ENCODE data around the gene HSPA12B.

Gene HSPA12B, protein sequence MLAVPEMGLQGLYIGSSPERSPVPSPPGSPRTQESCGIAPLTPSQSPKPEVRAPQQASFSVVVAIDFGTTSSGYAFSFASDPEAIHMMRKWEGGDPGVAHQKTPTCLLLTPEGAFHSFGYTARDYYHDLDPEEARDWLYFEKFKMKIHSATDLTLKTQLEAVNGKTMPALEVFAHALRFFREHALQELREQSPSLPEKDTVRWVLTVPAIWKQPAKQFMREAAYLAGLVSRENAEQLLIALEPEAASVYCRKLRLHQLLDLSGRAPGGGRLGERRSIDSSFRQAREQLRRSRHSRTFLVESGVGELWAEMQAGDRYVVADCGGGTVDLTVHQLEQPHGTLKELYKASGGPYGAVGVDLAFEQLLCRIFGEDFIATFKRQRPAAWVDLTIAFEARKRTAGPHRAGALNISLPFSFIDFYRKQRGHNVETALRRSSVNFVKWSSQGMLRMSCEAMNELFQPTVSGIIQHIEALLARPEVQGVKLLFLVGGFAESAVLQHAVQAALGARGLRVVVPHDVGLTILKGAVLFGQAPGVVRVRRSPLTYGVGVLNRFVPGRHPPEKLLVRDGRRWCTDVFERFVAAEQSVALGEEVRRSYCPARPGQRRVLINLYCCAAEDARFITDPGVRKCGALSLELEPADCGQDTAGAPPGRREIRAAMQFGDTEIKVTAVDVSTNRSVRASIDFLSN

DNA sequence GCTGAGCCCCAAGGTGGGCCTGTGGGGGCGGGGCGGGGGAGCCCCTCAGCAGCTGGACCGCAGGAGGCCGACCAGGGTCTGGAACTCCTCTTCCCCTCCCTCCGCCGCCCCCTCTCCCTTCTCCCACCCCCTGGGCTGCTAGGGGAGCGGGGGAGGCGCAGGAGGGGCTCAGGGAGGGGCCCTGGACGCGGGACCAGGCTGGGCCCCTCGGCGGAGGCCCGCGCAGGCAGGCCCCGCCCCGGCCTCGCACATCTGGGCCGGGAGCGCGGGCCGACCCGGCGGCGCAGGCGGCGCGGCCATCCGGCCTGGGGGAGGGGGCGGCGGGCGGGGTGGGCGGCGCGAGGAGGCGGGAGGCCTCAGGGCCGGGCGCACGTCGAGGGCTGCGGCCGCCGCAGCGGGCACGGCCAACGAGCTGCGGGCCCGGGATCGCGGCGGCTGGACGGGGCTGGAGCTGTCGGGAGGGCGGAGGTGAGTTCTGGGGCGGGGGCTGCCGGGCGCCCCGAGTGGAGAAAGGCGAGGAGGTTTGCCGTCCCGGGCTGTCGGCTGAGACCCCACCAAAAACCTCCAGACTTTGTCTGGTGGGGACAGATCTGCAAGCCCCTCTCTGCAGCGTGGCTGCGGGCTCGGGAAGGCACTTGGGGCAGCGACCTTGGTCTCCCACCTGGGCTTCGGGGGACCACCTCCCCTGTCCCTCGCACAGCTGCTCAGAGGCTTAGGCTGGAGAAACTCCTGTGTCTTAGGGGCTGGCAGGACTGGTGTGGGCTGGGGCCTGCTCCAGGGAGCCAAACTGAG, at the start of gene HSPA12B:
HSPA12B (plus strand) TSS at position 359 of the 792 bp plus-strand sequence. CDS start 5,990 bp downstream, outside the sequence.
- DNase-seq = peak; percentile 50

DNA sequence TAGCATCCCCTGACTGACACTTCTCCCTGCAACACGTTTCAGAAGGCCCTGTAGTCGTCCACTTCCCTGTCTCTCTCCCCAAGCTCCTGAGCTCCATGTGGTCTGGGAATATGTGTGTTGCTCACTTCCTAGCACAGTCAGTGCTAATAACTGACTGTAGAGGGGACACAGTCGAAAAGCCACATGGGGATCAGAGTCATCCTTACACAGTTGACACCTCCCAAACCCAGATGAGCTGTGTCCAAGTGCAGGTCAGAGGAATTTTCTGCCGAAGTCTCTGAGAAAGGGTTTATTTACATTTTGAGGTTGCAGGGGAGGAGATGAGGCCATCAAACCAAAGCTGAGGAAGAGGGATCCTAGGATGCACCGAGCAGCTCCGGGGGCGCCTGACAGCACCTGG, 47.1 kb upstream of the HSPA12B start:
- DNase-seq = no peak

GRCh38 chr20:3686421-3686820, 46.1 kb upstream of the HSPA12B start:
- DNase-seq = no peak

- DNase-seq = no peak
These were observed 45.6 kb upstream of the HSPA12B start for GRCh38 chr20:3686867-3687321.

GRCh38 chr20:3687655-3688054, 44.8 kb upstream of the HSPA12B start:
- DNase-seq = no peak

DNA sequence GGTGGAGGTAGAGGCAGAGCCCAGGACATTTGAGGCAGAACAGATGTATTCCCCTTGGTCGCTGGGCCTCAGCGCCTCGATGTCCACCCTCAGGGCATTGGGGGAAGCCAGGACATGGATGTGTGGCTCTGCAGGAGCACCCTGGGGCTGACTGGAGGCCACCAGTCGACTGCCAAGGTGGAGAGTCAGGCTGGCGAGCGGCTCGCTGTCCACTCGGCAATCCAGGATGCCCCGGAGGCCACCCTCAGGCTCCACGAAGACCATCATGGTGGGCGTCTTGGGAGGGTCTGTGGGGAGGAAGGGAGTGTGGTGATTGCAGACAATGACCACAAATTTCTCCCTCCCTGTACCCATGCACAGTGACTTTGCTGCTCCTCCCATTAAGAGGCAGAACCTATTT, 42.5 kb upstream of the HSPA12B start:
- DNase-seq = no peak

GRCh38 chr20:3690413-3690812, 42.1 kb upstream of the HSPA12B start:
- no peak for DNase-seq

DNA sequence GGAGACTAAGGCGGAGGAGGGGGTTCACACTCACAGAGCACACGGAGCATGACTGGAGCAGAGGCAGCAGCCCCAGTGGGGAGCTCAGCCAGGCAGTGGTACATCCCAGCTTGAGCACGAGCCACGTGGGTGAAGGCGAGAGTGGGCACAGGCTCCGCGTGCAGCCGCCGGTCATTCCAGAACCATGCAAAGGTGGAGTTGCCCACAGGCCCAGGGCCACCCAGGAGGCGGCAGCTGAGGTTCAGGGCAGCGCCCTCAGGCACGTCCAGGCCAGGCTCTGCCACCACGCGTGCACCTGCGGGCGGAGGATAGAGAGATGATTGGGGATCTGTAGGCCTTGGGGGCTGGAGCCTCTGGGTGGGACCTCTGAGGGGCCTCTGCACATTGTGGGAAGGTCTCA, 41.2 kb upstream of the HSPA12B start:
- no peak for DNase-seq

DNA sequence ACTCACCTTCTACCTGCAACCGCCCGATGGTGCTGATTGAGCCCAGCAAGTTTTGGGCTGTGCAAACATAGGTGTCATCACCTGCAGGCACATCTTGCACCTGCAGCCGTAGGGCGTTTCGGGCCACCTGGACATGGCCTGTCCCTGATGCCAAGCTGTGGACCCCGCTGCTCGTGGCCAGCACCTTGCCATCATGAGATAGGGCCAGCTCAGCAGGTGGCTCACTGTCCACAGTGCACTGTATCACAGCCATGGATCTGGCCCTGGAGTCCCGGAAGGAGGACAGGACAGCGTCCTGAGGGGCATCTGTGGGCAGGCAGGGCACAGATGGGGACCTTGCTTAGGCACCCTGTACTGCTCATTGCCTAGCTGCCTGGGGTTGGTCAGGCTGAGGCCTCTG, 40.6 kb upstream of the HSPA12B start:
- no peak for DNase-seq

DNA sequence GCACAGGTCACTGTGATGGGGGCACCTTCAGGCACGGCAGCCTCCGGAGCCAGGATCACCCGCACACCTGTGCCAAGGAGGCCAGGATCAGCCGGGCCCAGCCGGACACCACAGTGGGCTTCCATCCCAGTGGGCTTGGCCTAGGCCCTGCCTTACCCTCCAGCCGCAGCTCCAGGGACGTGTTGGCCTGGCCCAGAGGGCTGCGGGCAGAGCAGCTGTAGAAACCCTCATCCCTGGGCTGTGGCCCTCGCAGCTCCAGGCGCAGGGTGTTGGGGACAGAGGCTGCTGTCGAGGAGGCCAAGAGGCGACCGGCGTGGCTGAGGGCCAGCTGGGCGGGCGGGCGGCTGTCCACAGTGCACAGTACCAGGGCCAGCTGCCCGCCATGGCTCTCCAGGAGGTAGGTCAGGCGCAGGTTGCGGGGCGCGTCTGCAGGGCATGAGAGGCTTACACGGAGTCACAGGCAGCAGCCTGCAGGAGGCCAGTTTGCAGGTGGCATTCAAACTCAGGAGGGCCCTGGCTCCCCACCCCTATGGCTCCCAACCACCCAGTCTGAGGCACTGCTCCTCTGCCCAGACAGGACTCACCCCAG, 39.7 kb upstream of the HSPA12B start:
- DNase-seq = no peak

- no peak for DNase-seq
These were observed 39.1 kb upstream of the HSPA12B start for GRCh38 chr20:3693376-3693775.

GRCh38 chr20:3694864-3695263, 37.6 kb upstream of the HSPA12B start:
- peak; percentile 45 for DNase-seq

- no peak for DNase-seq
These were observed 36.3 kb upstream of the HSPA12B start for GRCh38 chr20:3696200-3696599.

- no peak for DNase-seq
These were observed 35.5 kb upstream of the HSPA12B start for GRCh38 chr20:3696745-3697587.

GRCh38 chr20:3697588-3698305, 34.7 kb upstream of the HSPA12B start:
- DNase-seq = no peak

DNA sequence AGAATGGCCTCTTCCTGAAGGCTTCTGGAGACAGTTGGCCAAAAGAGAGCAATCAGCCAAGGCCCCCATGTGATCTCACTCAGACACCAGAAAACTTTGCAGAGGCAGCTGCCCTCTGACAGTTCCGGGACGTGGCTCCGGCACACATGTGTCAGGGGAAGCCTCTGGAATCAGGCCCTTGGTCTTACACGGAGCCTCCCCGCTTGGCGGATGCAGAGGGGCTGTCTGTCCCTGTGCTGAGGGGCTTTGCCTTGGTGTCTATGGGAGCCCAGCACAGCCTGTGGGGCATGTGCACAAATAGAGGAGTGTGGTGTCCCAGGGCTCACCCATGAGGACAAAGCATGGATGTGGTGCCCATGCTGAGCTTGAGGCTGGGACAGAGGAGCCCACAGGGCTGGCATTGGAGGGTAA, 33.9 kb upstream of the HSPA12B start:
- DNase-seq = peak; percentile 49

DNA sequence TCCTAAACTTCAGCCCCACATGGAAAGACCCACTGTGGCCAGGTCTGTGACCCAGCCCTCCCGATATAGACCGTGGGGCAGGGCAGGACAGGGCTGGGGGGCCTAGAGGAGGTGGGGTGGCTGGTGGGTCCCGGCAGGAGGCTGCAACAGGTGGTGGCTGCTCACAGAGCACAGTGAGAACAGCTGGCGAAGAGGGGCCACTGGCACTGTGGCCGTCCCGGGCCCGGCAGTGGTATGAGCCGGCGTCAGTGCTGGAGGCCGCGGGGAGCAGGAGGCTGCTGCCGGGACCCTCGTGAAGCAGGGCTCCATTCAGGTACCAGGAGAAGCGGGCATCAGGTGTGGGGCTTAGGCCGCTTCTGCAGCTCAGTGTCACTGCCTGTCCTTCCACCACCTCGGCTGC, 33.4 kb upstream of the HSPA12B start:
- no peak for DNase-seq

DNA sequence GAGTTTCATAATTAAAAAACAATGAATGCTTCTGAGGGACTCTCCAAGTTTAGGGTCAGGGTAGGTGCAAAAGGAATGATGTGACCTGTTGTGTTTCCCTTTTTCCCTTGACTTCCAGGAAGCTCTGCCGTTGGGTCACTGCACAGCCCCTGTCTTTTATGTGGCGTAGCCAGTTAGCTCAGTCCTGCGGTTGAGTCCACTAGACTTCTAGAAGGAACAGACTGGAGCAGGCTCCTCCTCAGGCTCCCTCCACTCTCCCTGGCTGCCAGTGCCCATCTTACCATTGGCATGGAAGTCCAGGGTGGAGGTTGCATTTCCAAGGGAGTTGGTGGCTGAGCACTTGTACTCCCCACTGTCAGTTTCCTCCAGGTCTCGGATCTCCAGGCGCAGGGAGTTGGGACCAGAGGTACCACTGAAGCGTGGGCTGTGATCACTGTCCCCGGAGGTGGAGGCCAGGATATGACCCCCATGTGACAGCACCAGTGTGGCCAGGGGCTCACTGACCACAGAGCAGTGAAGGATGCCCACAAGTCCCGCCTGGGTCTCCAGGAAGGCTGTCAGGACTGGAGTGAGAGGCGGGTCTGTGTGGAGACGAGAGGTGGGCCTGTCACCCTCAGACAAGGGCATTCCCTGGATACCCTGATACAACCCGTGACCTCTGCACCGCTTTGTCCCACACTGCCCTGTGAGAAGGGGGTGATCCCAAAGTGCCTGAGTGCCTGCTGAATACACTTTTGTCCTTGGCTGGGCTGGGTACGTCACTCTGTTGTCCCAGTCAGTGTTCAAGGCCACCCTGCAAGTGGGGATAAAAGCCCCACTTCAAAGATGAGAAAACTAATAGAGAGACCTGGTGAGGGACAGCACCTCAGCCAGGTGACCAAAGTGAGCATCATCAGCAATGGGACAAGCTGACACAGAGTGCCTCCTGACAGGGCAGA, 31.2 kb upstream of the HSPA12B start:
- no peak for DNase-seq

GRCh38 chr20:3702611-3703391, 29.7 kb upstream of the HSPA12B start:
- DNase-seq = no peak

All from activated CD8-positive, alpha-beta memory T cell treated with anti-CD3 and anti-CD28 coated beads, Interleukin-2, amount 50 U/mL, for 48 hours (primary cell).